ENCODE results near the gene WHRN.
A peak's percentile ranks its signal among the peaks of the same experiment; 100 is the strongest.

The WHRN gene

DNA sequence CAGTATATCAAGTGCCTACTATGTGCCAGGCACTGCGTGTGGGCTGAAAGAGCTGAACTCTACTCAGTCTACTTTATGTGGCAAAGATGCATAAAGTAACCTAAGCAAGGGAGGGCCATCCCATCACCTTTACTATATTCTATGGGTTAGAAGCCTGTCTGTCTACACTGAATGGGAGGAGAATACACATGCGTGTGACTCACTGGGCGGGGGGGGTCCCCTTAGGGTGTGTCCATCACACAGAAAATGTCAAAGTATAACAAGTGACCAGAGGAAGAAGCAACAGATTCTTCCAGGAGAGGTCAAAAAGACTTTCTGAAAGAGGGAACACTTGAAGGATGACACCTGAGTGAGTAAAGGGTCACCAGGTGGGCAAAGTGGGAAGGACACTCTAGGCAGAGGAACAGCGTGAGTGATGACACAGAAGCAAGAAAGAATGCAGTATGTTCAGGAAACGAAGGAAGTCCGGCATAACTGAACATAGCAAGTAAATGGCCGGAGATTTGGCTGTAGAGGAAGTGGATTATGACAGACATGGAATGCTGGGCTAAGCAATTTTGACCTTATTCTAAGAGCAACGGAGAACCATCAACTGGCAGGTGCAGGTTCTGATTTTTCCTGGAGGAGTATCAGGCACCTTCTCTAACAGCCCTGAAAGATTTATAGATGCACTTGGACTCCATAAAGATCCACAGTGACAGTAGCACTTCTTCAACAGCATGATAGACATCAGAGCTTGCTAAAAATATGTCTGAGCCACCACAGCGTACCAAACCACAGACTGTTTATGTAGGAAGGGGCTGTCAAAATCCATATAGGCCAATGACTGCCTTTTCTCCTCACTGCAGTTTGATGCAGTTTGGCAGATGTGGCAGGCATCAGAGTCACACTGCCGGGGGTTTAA is 8.0 kb upstream of the WHRN start:
- DNase-seq: no peak

- DNase-seq: no peak
Observed at GRCh38 chr9:114511978-114512874, 7.0 kb upstream of the WHRN start.

DNA sequence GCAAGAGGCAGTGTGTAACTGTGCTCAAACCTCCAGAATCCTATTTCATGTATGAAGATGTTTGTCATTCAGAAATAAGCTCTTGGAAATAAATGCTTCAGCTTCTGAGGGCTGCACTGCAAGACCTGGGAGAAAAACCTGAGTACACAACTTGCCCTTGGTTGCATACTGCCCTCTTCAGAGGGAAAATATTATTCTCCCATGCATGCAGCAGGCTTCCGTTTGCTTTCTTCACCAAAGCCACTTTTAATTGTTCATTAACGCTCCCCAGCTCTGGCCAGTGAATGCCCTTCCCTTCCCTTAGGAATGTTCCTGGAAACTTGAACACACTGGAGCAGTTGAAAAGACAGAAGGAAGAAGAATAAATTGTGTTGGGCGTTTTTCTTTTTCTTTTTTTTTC is 2.5 kb upstream of the WHRN start:
- DNase-seq: peak; percentile 61

- no peak for DNase-seq
Observed at GRCh38 chr9:114506082-114506390, 763 bp upstream of the WHRN start.

GRCh38 chr9:114504341-114505186 is 709 bp downstream of the WHRN start:
- DNase-seq: peak; percentile 16

DNA sequence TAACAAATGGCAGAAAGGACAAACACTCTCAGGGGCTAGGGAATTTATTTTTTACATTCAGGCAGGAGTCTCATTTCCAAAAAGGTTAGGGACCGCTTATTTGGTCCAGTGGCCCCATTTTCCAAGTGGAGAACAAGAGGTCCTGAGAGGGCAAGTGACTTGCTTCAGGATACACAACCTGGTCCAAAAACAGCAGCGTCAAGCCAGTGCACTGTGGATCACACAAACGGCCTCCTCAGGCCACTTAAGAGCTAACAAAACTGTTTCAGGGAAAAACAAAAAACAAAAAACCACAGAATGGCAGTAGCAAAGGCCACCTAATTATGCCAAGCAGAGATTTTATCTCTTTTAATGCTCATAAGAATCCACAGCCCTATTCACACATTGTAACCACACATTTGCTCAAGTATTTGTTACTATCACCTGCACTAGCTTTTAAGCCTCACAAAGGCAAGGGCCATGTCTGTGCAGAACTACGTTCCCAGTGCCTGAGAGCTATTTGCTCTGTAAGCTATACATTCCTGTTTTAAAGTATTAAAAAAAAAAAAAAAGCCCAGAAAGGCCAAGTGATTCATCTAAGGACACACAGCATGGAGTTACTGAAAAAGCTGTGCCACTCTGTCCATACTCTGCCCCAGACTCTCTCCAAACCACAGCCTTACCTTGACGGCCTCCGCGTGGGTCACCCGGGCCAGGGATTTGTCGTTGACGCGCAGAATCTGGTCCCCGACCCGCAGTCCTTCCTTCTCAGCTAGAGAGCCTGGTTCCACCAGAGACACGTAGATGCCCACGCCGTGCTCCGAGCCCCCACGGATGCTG is 1.5 kb downstream of the WHRN start:
- DNase-seq: peak; percentile 46

GRCh38 chr9:114503009-114503408 is 2.3 kb downstream of the WHRN start:
- peak; percentile 84 for DNase-seq

DNA sequence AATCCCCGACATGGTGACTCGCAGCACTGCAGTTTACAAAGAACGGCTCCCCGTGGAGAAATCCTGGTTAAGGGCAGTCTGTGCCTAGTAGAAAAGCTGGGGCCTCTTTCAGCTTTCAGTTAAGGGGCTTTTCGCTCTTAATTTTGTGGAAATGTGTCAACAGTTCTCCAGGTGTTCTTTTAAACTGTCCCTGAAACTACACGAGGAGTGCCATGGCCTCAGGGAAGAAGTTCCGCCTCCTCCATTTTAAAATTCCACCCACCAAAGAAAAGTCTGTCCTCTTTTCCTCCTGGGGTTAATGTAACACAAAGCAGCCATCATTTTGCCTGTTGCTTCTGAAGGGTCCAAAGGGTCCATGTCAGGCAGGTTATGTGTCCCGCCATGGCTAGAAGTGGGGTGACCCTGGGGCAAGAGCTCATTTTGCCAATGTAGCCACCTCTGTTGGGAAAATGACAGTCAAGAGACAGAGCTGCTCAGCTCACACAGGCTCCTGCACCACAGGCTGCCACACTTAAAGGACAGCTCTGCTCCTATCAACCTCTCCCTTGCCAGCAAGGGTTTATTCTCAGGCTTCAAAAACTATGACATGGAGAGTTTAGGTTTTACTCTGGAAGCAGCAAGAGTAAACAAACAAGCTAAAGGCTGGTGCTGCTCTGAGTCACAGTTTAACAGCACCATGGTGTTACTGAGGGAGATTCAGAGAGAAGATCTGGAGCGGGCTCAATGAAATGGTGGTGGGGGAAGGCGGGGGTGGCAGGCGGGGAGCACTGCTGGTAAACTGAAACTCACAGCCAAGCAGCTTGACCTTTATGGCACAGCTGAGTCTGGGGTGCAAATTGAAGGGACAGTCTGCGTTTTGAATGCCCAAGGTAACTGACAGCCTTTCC is 3.2 kb downstream of the WHRN start:
- DNase-seq: peak; percentile 78

DNA sequence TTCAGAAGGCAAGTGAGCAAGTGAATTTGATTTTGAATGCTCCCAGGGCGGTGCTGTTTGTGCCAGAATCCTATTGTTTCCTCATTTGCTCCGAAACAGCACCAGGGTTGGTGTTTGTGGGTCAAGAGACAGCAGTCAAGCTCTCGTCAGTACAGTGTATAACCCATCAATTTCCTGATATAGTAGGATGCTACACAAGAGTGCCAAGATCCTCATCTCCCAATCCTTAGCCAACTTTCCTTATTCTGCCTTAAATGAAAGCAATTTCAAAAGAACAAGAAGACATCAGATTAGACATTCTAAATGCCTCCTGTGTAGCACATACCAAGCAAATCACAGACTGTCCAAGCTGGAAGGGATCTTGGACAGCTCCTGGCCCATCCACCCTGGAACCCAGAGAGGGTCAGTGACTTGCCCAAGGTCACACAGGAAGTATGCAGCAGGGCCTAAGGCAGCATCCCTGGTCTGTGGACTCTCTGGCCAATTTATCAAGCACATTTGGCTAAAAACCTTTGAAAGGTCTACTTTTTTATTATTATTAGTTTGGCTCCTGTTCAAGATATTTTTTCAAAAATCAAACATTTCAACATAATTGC is 4.5 kb downstream of the WHRN start:
- DNase-seq: peak; percentile 22

- DNase-seq: peak; percentile 33
Observed at GRCh38 chr9:114499941-114500696, 5.2 kb downstream of the WHRN start.

DNA sequence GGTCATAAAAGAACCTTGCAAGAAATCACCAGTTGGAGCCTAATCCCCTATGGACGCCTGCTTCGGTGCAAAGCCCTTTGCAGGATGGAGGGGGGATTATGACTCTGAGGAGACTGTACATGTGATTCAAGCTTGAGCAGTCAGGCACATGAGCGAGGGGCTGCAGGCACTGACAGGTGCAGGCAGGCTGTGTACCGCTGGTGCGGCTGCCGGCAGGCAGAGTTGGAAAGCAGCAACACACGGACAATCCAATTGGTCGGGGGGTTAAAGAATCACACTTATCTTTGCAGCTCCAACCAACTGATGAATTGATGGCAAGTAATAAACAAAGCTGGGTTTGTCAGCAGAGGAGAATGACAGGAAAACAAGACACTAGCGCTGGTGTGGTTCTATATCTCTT is 5.7 kb downstream of the WHRN start:
- DNase-seq: peak; percentile 73

DNA sequence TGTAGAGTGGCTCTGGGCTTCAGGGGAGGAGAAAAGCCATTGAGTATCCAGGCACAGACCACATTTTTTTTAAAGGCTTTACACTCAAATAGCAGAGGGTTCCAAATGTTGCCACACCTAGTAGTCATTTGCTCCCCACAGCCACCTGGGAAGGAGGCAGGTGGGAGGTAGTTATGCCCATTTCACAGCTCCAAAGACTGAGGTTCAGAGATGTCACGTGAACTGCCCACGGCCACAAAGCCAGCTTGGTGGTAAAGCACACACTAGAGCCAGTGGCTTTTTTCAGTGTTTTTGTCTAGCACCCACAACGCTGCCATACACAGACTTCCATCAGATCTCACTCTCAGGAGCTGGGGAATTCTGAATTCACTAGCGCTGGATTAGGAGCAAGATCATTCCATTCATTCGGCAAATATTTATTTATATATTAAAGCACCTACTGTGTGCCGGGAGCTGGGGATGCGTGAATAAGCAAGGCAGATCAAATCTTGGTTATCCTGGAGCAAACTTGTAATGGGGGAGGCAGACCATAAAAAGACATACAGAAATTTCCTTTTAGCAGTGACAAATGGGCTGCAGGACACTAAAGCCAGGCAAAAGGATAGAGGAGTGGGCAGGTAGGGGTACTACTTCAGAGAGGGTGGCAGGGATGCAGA is 7.4 kb downstream of the WHRN start:
- no peak for DNase-seq

GRCh38 chr9:114497236-114497635 is 8.0 kb downstream of the WHRN start:
- DNase-seq: peak; percentile 94

DNA sequence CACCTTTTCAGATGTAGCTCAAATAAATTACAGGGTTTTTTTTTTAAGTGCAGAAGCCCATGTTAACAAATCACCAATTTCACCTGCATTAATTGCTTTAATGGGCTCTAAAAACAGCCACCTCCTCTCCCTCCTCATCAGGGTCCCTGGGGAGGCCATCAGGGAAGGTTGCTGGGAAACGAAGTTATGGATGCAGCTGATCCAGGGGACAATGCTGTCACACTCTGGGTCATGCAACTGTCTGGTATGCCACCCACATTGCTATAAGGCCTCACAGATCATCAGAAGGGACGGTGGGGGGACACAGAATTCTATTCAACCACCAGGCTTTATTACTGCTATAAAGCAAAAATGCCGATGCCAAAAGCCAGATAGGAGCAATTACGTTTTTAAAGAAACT is 9.3 kb downstream of the WHRN start:
- no peak for DNase-seq

- peak; percentile 79 for DNase-seq
Observed at GRCh38 chr9:114494776-114495569, 10.3 kb downstream of the WHRN start.

DNA sequence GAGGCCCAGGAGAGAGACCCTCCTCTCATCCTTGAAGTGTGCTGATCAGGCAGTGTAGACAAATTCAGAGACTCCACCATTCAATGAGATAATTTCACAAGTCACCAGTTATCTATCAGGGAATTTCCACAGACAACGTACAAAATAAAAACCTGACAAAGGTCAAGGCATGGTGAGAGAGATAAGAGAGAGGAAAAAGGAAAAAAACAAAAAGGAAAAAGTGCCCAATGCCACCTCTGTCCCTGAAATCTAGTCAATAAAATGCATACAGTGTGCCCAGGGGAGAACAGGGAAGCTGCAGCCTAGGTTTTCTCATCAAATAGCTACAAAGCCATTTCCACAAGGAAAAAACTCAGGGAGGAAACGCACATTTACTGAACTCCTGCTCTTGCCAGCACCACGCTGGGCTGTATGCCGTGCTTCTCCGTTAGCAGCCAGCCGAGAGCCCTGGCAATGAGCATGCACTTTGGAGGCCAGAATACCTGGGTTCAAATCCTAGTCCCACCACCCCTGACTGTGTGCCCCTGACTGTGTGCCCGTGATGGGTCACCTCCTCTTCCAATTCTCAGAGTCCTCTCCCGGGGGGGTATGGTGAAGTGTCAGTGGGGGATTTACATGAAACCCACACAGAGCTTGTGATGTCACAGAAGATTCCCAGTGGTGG is 11.6 kb downstream of the WHRN start:
- DNase-seq: no peak

GRCh38 chr9:114492991-114493390 is 12.3 kb downstream of the WHRN start:
- no peak for DNase-seq
